B cell (primary cell): ENCODE results near the gene TP63. TPM values are rescaled to one million over a fixed set of nuclear protein-coding genes. Genes with fewer than 3 reads are reported as not detected.

Experiments
- ATAC-seq: fragments of 200-7000 bp; cut with Tn5 transposase; one replicate; pipeline ENCODE4 v1.10.0; 2021; ENCODE audit warnings: low read depth, mild to moderate bottlenecking, moderate number of reproducible peaks, moderate library complexity
- CTCF ChIA-PET: fragments of 350-600 bp; sonication (Branson Sonifier 250); formaldehyde crosslinking; loops from one replicate; lab custom pipeline; 2021; ENCODE audit warnings: antibody characterized with exemption, inconsistent platforms; lab: Charles Lee
- POLR2A ChIA-PET: fragments of 350-600 bp; sonication (Branson Sonifier 250); formaldehyde crosslinking; loops from one replicate; lab custom pipeline; 2021; ENCODE audit warnings: antibody characterized with exemption; lab: Charles Lee
- DNase-seq: peaks from one replicate; pipeline ENCODE4 v3.0.0; 2013
- H2AFZ ChIP-seq: 2 replicates; pipeline ENCODE4 v1.6.1; 2012; ENCODE audit warnings: mild to moderate bottlenecking, low read depth, low read length; ENCODE audit not compliant: insufficient read depth, poor library complexity, severe bottlenecking
- H3K27ac ChIP-seq, 2 donors: 1 replicate in 1 of 2; 2 replicates in 1 of 2; pipeline ENCODE4 v1.5.1; 2012 to 2013; ENCODE audit warnings: low read length in 2 of 2, mild to moderate bottlenecking in 2 of 2, moderate library complexity in 1 of 2
- H3K27me3 ChIP-seq, 4 experiments: fragments of 200-600 bp in 1 of 4; sonication (generic) in 1 of 4; replicated peaks in 1 of 4; 1 replicate in 2 of 4; 2 replicates in 2 of 4; pipeline versions ENCODE4 v1.6.1 to v1.7.0; 2013 to 2016; ENCODE audit warnings: low read length in 3 of 4, mild to moderate bottlenecking in 2 of 4, mixed read lengths in 1 of 4, moderate library complexity in 1 of 4; ENCODE audit not compliant: insufficient read depth in 4 of 4, control insufficient read depth in 3 of 4; ENCODE audit errors: control extremely low read depth in 1 of 4
- H3K36me3 ChIP-seq, 2 experiments: replicated peaks in 1 of 2; 1 replicate in 1 of 2; 2 replicates in 1 of 2; pipeline versions ENCODE4 v1.6.1 to v1.7.1; 2013; ENCODE audit warnings: low read length in 1 of 2; ENCODE audit not compliant: insufficient read depth in 2 of 2, control insufficient read depth in 1 of 2; ENCODE audit errors: control extremely low read depth in 1 of 2, extremely low read depth in 1 of 2
- H3K4me1 ChIP-seq, 2 donors: fragments of 200-600 bp in 1 of 2; sonication (generic) in 1 of 2; 1 replicate in 1 of 2; 2 replicates in 1 of 2; pipeline versions ENCODE4 v1.5.1 to v1.6.1; 2013 to 2017; ENCODE audit warnings: low read length in 2 of 2; ENCODE audit not compliant: control insufficient read depth in 2 of 2, insufficient read depth in 2 of 2
- H3K4me2 ChIP-seq: replicated peaks from 2 replicates; pipeline ENCODE3; 2012; ENCODE audit warnings: mild to moderate bottlenecking, low read depth, low read length; ENCODE audit not compliant: poor library complexity, severe bottlenecking
- H3K4me3 ChIP-seq, 5 experiments: fragments of 200-600 bp in 1 of 5; sonication (generic) in 1 of 5; 1 replicate in 3 of 5; 2 replicates in 2 of 5; pipeline versions ENCODE4 v1.5.1 to v1.7.0; 2011 to 2016; ENCODE audit warnings: low read length in 4 of 5, mild to moderate bottlenecking in 4 of 5, low read depth in 2 of 5, control low read depth in 1 of 5, moderate library complexity in 1 of 5; ENCODE audit not compliant: insufficient read depth in 1 of 5; ENCODE audit errors: control extremely low read depth in 1 of 5, extremely low read depth in 1 of 5
- H3K79me2 ChIP-seq: fragments of 200-600 bp; sonication (generic); one replicate; pipeline ENCODE4 v1.6.0; 2016; ENCODE audit warnings: low read length; ENCODE audit not compliant: control insufficient read depth, insufficient read depth
- H3K9ac ChIP-seq: fragments of 200-600 bp; sonication (generic); 2 replicates; pipeline ENCODE4 v1.6.1; 2017; ENCODE audit warnings: mild to moderate bottlenecking, low read length, moderate library complexity
- H3K9me3 ChIP-seq, 3 donors: one replicate each; pipeline versions ENCODE4 v1.6.1 to v1.7.1; 2013; ENCODE audit warnings: low read length in 2 of 3; ENCODE audit not compliant: control insufficient read depth in 2 of 3, insufficient read depth in 1 of 3; ENCODE audit errors: control extremely low read depth in 1 of 3
- H4K20me1 ChIP-seq: 2 replicates; pipeline ENCODE4 v1.6.0; 2012; ENCODE audit warnings: mild to moderate bottlenecking, low read length; ENCODE audit not compliant: insufficient read depth, control insufficient read depth, poor library complexity, severe bottlenecking
- H3K27ac Mint-ChIP-seq: one replicate; pipeline ENCODE4 v1.8.0; 2021; ENCODE audit warnings: mixed read lengths
- H3K27me3 Mint-ChIP-seq: one replicate; pipeline ENCODE4 v1.8.0; 2021; ENCODE audit warnings: mixed read lengths
- H3K4me1 Mint-ChIP-seq: one replicate; pipeline ENCODE4 v1.8.0; 2021; ENCODE audit warnings: mixed read lengths
- H3K4me3 Mint-ChIP-seq: one replicate; pipeline ENCODE4 v1.8.0; 2021; ENCODE audit warnings: mixed read lengths
- H3K9me3 Mint-ChIP-seq: one replicate; pipeline ENCODE4 v1.8.0; 2022; ENCODE audit warnings: mixed read lengths; ENCODE audit not compliant: insufficient read depth
- CTCF ChIP-seq: fragments of 200-600 bp; IDR thresholded peaks from one replicate; pipeline ENCODE4 v1.8.0; 2022; ENCODE audit warnings: antibody characterized with exemption, mild to moderate bottlenecking
- EZH2 ChIP-seq: IDR thresholded peaks from 2 replicates; pipeline ENCODE4 v1.6.1; 2012; ENCODE audit warnings: borderline replicate concordance, low read depth, mild to moderate bottlenecking, moderate library complexity, low read length; ENCODE audit not compliant: insufficient read depth, poor library complexity, severe bottlenecking
- WGBS: methylation state at CpG from one replicate; pipeline ENCODE4 v1.1.5; 2013; ENCODE audit warnings: missing lambda C conversion rate; ENCODE audit not compliant: insufficient coverage; 5-methylcytosine and 5-hydroxymethylcytosine counted together
- intact Hi-C: fragments of 100-400 bp; cut with micrococcal nuclease; formaldehyde crosslinking; loops from one replicate; pipeline ENCODE4 v1.10.0; 2022
- polyA plus RNA-seq: library from polyadenylated mRNA; depleted of rRNA; stranded (reverse); fragments of >200 nt; gene quantifications from 2 replicates; pipeline ENCODE4 v1.2.3, GENCODE V29; 2012
- total RNA-seq, 2 donors: library from RNA; stranded (reverse); fragments of 120-200 nt in 1 of 2; gene quantifications; 1 replicate in 1 of 2; 2 replicates in 1 of 2; pipeline versions ENCODE4 v1.2.3 to v1.2.4, GENCODE V29; 2013 to 2022

TP63 gene
- total and polyA plus RNA-seq, 2 donors (not counting 1 experiment from before 2014, with no cell fraction given): 1.2 to 2.0 TPM

- no peak overlapping the region for H2AFZ ChIP-seq
- no peaks in the 10 kb centered on the region for H3K9me3 Mint-ChIP-seq
- ChIA-PET CTCF (no interaction called here), POLR2A (no interaction called here)
- H3K9me3 ChIP-seq: no peaks in the 10 kb centered on the region
- H3K4me3 Mint-ChIP-seq: no peak overlapping the region
- no peaks in the 10 kb centered on the region for H3K36me3 ChIP-seq
- intact Hi-C loops: no loop called here
- no peak overlapping the region for H3K27ac Mint-ChIP-seq
- ATAC-seq (no peak), DNase-seq (no peak)
- no peaks in the 10 kb centered on the region for H3K27me3 Mint-ChIP-seq
- H3K79me2 ChIP-seq: no peaks in the 10 kb centered on the region
- no peak overlapping the region for H3K27ac ChIP-seq
- H3K4me1 Mint-ChIP-seq: peaks cover 7% of the 10 kb centered on the region
- H4K20me1 ChIP-seq: no peaks in the 10 kb centered on the region
- H3K4me3 ChIP-seq: no peak overlapping the region
- no peak overlapping the region for H3K4me2 ChIP-seq
- H3K27me3 ChIP-seq: no peaks in the 10 kb centered on the region
- H3K9ac ChIP-seq: no peak overlapping the region
- WGBS: 100% methylated on average over 3 of the region's 5 CpGs
- TF ChIP-seq CTCF (no peak), EZH2 (no peak)
- H3K4me1 ChIP-seq: peaks cover 0 to under 1% of the 10 kb centered on the region in 2 donors
These were observed 4.9 kb downstream of the TP63 start for GRCh38 chr3:189636048-189636447.

- DNase-seq (no peak), ATAC-seq (no peak)
- Histone ChIP-seq H3K4me1 (no peaks in the 10 kb centered on the region), H3K4me3 (no peak overlapping the region), H3K4me2 (no peak overlapping the region), H3K36me3 (no peaks in the 10 kb centered on the region), H3K27me3 (no peaks in the 10 kb centered on the region), H3K9me3 (no peaks in the 10 kb centered on the region), H3K79me2 (no peaks in the 10 kb centered on the region), H4K20me1 (no peaks in the 10 kb centered on the region), H3K27ac (no peak overlapping the region), H2AFZ (no peak overlapping the region), H3K9ac (no peak overlapping the region)
- ChIA-PET CTCF (no interaction called here), POLR2A (no interaction called here)
- Mint-ChIP-seq H3K27ac (no peak overlapping the region), H3K4me1 (no peaks in the 10 kb centered on the region), H3K4me3 (no peak overlapping the region), H3K27me3 (no peaks in the 10 kb centered on the region), H3K9me3 (no peaks in the 10 kb centered on the region)
- WGBS: 87% methylated on average over 3 of the region's 4 CpGs
- intact Hi-C loops: no loop called here
- no peak for TF ChIP-seq CTCF
- no peak for TF ChIP-seq EZH2
These were observed 6.6 kb downstream of the TP63 start for GRCh38 chr3:189637750-189638149.
